Fibroblast of skin of left quadriceps (primary cell): ENCODE measurements around the gene PDK1.
"Not testable (repeated sequence)": the region's sequence is repeated elsewhere in the genome, so short reads cannot be mapped to it uniquely, and the experiment has no call there.

ENCODE experiments used
- DNase-seq, 2 experiments: peaks; one replicate each; pipeline ENCODE4 v3.0.0-alpha.2; 2013; ENCODE audit warnings: low read depth in 2 of 2

The PDK1 gene

DNA sequence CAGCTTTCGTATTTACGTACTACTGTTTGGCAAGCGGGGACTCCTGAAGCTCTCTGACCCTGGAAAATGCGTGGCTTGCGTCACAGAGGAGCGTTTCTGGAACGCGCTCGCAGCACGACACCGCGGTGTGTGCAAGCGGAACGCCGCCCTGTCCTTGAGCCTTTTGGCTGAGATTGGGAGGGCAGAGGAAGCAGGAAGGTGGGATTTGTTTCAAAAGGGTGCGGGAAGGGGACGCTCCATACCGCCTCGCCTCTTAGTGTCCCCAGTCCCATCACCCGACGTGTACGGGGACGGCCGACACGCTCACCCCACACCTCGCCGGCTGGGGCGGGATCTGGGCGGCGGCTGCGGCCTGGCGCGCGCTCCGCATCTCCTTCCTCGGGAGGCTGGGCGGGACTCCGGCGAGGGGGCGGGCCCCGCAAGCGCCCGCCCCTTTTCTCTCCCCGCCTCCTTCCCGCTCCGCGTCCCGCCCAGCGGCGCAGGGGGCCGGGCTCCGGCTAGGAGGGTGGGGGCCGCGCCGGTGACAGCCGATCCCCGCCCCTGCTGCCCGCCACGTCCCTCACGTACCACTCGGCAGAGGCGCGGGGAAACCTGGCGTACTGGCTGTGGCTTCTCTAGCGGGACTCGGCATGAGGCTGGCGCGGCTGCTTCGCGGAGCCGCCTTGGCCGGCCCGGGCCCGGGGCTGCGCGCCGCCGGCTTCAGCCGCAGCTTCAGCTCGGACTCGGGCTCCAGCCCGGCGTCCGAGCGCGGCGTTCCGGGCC is at the start of gene PDK1:
TSS of gene PDK1 (plus strand) at position 569 of the 762 bp plus-strand sequence. CDS start at position 630, 61 bp downstream.
- peak; percentile 81 to 87 for DNase-seq

DNA sequence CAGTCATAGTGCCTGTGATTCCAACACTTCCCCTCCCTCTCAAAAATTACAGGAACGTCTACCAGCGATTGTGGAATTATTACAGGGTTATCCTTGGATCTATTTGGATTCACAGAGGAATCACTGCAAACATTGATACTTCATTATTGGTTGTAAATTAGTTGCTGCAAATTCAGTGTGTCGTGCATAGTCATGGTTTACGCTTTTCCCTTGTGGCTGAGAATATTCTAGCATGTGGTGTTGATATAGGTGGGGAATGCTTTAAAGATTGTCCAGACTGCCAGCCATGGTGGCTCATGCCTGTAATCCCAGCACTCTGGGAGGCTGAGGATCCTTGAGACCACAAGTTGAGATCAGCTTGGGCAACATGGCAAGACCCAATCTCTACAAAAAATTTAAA is 48.7 kb upstream of the PDK1 start:
- DNase-seq = no peak

DNA sequence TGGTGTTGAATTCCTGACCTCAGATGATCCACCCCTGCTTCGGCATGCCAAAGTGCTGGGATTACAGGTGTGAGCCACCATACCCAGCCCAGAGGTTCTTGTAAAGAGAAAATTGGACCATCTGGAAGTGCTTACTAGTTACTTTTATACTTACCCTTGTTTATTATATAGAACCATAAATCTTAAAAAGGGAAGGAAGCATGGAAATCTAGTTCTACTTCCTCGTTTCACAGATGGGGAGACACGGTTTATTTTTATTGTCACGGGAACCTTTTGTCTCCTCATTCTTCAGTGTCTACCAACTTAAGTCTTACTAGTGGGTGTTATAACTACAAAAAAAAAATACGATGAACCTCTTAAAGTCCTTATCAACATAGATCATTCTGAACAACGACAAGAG is 45.8 kb upstream of the PDK1 start:
- DNase-seq = no peak

DNA sequence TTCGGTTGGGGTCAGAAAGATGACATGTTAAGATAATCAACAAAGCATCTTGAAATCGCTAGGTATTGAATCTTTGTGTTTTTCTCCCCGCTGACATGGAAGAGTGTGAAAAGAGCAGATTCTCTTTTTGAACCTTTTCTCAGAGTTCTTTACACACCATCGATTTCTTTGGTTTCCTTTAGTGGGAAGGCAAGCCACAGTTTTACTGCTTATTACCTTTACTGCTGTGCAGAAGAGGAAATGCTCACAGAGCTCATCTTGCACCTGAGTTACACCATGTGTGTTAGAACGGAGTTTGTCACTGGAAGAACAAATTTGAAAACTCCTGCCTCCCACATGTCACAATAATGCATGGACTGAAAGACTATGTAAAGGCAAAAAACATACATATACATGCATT is 45.3 kb upstream of the PDK1 start:
- no peak for DNase-seq

DNA sequence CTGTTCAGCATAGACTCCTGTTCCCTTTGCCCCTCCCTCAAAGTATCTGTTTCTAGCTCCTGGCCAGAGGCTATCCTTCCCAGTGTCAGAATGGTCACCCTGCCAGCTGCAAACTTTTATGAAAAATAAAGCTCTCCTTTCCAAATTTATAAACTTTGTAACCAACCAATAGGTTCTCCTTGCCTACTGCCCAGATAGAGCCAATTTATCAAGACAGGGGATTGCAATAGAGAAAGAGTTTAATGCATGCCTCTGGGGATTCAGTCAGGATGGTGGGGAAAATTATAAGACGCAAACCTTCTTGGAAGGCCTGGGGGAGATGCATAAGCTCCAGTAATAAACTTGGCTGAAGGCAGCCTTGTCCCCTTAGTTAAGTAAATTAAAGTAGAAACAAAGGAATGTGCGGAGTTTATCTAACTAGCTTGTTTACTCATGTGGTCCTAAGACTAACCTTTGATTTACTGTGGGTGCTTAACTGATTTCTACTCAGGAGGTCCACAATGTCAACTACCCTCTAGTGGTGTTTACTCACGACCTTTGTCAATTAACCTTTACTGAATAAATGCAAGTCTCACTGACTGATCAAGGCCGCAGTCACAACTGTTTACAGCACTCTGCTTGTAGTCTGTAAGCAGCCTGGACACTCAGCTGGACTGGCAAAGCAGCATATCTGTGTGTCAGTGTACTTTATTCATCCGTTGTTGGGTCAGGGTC is 42.9 kb upstream of the PDK1 start:
- DNase-seq = no peak

DNA sequence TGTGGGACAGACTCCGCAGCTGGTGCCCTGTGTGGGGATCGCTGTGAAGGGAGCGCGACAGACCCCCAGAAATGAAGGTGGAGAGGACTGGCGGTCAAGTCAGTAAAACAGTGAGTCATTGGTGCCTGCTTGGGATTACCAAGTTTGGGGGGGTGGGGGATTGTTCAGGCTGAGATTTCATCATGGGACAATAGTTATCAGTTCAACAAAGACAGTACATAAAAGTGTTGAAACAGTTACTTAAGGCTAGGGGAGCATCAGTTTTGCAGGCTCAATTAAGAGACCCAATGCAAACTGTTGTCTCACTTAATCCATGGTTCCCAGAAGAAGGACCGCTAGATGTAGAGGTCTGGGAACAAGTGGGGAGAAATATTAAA is 42.4 kb upstream of the PDK1 start:
- no peak for DNase-seq

DNA sequence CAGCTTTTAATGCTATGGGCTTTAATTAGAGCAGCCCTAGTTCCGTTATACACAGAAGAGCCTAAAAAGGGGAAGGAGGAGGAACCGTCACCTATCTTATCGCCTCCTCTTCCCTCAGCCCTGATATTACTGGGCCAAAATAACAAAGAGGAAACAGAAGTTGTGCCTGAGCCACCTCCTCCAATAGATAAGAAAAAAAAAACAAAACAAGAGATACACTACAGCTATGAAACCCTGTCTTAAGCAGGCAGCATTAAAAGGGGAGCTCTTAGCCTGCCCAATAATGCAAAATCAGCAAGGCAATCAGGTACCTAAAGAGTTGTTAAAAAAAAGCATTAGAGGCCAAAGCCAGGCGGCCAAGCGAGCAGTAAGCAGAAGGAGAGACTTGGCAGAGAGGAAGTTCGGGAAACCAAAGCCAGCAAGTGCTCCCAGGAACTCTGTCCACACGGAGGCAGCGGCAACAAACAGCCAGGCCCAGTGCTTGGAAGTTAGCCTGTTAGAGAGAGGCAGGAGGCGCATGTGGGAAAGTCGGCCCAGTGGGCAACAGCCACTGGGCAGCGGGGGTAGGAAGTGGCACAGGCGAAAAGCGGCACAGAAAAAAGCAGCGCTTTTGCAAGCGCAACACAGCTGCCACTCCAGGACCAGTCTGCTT is 41.8 kb upstream of the PDK1 start:
- no peak for DNase-seq

DNA sequence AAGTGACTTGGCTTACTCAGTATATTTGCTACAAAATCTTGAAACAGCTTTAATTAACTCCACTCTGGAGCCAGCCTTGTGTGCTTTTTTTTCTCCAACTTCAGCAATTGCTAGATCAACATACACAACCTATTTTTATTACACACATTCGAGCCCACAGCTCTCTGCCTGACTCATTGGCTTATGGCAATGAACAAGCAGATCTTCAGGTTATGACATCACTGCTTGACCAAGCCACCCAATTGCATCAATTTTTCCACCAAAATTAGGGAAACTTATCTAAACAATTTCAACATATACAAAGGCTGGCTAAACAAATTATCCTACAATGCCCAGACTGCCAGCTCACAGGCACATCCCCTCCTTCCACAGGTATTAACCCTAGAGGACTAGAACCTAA is 39.6 kb upstream of the PDK1 start:
- peak; percentile 2 to 3 for DNase-seq

DNA sequence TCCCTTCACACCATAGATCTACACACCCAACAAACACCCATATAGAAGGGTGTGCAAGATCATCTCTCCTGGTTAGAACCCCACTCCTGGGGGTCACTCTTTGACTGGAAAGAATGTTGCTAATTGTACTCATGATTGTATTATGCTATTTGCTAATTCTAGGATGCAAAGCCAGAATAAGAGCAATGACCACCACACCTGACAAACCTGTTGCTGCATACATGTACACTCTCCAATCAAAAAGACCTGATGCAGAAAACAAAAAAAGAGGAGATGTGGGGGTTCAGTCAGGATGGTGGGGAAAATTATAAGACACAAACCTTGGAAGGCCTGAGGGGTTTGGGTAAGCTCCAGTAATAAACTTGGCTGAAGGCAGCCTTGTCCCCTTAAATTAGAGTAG is 36.9 kb upstream of the PDK1 start:
- DNase-seq = no peak

DNA sequence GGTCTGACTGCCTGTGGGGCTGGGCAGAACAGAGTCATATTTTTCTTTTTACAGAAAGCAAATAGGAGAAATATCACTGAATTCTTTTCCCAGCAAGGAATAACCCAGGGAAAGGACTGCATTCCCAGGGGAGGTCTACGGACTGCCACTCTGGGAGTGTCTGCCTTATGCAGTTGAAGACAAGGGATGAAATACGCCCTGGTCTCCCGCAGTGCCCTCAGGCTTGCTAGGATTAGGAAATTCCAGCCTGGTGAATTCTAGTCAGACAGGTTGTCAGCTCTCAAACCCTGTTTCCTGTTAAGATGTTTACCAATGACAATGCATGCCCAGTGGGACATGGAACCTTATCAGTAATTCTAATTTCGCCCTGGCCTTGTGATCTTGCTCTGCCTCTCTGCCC is 30.3 kb upstream of the PDK1 start:
- DNase-seq = no peak

DNA sequence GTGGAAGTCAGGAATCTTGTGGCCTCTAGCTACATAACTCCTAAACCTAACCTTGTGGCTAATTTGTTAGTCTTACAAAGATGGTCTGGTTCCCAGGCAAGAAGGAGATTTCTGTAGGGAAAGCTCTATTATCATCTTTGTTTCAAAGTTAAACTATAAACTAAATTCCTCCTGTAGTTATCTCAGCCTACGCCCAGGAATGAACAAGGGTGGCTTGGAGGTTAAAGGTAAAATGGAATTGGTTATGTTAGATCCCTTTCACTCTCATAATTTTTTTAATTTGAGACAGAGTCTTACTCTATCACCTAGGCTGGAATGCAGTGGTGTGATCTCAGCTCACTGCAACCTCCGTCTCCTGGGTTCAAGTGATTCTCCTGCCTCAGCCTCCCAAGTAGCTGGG is 24.6 kb upstream of the PDK1 start:
- DNase-seq = no peak

DNA sequence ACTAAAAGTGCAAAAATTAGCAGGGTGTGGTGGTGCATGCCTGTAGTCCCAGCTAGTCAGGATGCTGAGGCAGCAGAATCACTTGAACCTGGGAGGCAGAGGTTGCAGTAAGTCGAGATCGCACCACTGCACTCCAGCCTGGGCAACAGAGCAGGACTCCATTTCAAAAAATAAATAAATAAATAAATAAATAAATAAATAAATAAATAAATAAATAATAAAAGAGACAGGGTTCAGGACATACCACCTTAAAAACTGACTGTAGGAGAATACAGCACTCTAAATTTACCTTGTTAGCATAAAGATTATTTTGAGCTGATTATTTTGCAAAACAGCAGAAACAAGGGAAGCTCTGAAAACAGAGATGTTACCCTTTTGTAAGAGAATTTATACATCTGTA is 23.4 kb upstream of the PDK1 start:
- DNase-seq = not testable (repeated sequence)

DNA sequence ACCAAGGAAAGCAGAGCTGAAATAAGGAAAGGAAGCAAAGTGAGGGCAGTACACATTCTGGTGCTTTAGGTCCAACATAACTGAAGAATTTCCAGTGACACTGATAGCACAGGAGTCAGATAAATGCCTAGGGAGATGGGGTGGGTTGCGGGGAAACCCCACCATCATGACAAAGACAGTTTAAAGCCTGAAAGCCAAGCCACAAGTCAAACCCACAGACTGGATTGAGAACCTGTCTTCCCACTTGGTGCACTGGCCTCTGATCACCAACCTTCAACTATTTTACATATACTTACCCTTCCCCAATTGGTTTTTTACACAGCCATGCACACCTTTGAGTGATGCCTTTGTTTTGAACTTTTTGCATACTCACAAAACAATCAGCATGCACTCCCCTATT is 22.2 kb upstream of the PDK1 start:
- DNase-seq = no peak

DNA sequence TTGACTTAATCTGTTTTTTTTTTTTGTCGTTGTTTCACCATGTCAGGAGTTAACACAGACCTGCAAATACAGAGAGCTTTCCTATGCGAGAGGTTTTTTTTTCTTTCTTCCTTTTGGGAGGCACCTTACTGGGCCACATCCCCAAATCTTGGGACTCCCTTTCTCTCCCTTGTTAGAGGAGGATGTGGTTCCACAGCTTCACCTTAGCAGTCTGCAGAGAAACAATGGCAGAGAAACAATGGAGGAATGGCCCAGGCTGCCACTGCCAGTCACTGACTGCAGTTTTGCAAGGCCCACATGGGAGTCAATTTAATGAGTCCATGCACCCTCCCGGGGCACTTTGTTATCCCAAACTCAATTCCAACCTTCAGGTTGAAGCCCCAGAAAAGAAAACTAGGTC is 20.8 kb upstream of the PDK1 start:
- no peak for DNase-seq

DNA sequence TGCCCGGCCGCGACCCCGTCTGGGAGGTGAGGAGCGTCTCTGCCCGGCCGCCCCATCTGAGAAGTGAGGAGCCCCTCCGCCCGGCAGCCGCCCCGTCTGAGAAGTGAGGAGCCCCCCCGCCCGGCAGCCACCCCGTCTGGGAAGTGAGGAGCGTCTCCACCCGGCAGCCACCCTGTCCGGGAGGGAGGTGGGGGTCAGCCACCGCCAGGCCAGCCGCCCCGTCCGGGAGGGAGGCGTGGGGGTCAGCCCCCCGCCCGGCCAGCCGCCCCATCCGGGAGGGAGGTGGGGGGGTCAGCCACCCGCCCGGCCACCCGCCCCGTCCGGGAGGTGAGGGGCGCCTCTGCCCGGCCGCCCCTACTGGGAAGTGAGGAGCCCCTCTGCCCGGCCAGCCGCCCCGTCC is 18.0 kb upstream of the PDK1 start:
- DNase-seq = not testable (repeated sequence)

DNA sequence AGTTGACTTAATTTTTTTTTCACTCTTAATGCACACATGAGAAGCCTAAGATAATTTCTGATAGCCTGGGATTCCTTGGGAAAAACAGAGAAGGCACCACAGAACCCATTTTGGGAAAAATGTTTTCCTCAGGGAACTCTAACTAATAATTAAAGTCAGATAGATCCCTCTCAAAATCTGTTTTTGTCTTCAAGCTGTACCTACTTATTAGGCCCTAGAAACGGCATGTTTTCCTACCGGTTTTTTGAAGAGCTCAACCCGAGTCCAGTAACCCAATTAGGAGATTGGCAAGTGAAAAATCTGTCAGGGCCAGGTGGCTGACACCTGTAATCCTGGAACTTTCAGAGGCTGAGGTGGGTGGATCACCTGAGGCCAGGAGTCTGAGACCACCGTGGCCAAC is 16.1 kb upstream of the PDK1 start:
- no peak for DNase-seq

DNA sequence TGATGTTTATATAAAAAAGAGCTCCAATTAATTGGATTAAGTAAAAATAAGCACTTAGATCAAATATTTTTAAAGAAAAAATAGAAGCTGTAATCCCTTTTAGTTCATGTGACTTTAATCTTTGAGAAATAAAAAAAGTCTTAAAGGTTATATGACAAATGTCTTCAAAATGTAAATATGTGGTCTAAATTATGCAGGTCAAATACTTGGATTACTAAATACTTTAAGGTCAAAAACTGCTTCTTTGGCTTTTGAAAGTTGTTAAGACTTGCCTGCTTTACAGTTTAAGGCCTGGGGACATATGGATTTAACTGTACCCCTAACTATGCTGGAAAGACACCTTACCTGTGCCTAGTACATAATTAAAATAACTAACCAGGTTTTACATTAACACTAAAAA is 15.5 kb upstream of the PDK1 start:
- DNase-seq = no peak

DNA sequence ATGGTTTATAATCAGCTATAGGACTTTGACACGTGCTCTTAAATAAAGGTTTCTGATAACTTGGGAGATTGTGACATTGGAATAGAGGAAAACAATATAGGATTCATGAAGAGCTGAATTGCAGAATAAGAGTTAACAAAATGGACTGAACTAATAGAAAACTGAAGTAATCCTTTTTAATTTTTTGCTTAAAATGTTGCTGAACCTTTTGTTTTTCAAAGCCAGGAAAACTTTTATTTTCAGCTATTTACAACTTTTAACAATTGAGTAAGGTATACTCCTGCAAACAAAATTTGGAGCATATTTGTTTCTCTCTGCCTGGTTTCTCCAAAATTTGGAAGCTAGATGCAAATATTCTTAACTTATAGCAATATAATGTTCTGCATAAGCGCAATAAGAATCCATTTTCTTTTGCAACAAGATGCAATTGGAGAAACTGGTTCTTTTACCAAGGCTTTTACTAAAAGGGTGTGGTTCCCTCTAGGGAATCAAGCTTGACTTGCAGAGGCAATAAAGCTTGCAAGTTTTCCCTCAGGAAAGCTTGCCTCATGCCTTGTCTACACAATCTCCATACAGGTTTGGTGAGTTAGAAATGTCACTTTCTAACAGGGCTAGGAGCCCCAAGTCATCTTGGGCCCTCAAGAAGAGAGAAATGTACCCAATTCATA is 10.3 kb upstream of the PDK1 start:
- no peak for DNase-seq

DNA sequence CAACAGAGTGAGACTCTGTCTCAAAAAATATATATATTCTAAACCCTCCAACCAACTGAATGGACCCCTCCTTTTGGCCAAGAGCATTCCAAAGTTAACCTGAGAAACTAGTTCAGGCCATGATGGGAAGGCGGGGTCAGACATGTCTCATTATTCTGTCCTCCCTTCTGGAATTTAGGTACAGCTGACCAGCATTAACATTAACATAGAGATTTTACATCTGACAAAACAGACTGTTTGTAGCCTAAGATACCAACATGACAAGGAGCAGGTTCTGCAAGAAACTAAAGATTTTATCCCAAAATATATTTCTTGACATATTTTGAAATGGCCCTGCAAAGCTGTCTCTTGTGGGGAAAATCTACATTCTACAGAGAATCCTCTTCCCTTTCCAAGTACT is 6.8 kb upstream of the PDK1 start:
- DNase-seq = no peak

DNA sequence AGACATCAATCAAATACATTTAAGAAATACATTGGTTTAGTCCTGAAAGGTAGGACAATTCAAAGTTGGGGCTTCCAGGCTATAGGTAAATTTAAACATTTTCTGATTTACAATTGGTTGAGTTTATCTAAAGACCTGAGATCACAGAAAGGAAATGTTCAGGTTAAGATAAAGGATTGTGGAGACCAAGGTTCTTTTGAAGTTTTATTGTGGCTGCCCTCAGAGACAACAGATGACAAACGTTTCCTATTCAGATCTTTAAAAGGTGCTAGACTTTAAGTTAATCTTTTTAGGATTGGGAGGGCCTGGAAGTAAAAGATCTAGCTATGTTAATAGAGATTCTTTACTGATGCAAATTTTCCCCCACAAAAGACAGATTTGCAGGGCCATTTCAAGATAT is 6.1 kb upstream of the PDK1 start:
- not testable (repeated sequence) for DNase-seq

DNA sequence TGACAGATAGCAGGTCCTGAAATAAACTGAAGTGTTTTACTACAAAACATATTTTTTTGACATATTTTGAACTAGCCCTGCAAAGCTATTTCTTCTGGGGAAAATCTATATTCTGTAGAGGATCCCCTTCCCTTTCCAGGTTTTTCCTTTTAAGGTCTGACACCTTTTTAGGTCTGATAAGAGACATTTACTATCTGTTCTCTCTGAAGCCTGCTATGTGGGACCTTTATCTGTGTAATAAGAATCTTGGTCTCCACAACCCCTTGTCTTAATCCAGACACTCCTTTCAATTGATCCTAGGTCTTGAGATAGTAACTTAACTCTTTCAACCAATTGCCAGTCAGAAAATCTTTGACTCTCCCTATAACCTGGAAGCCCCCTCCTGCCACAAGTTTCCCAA is 5.5 kb upstream of the PDK1 start:
- no peak for DNase-seq

DNA sequence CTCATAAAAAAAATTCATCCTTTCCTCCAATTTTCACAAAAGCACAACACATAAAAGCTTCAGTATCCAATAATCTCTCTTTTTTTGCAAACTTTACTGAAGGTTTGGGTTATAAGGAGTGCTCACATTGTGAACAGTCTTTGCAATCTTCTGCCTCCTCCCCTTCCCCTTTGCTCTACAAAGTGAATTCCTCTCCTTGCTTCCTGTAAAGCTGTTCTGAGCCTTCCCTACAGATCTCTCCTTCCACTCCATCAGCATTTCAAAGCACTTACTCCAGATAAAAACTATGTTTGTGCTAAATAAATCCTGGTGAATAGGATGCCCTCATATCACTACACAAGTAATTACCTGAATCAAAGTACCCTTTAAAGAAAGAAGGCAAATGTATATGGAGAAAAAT is 4.6 kb upstream of the PDK1 start:
- DNase-seq = no peak
